Measurements from ENCODE around the gene ELFN1. TPM values are rescaled to one million over a fixed set of nuclear protein-coding genes. Genes with fewer than 3 reads are reported as not detected.

Gene ELFN1
- total RNA-seq, 1 donor, result 1.6 TPM

DNA sequence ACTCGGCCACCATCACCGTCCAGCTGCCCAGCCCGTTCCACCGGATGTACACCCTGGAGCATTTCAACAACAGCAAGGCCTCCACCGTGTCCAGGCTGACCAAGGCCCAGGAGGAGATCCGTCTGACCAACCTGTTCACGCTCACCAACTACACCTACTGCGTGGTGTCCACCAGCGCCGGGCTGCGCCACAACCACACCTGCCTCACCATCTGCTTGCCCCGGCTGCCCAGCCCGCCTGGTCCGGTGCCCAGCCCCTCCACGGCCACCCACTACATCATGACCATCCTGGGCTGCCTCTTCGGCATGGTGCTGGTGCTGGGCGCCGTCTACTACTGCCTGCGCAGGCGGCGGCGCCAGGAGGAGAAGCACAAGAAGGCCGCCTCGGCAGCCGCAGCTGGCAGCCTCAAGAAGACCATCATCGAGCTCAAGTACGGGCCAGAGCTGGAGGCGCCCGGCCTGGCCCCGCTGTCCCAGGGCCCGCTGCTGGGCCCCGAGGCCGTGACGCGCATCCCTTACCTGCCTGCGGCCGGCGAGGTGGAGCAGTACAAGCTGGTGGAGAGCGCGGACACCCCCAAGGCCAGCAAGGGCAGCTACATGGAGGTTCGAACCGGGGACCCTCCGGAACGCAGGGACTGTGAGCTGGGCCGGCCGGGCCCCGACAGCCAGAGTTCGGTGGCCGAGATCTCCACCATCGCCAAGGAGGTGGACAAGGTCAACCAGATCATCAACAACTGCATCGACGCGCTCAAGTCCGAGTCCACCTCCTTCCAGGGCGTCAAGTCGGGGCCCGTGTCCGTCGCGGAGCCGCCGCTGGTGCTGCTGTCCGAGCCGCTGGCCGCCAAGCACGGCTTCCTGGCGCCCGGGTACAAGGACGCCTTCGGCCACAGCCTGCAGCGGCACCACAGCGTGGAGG, 75.8 kb downstream of the ELFN1 start:
- TF ChIP-seq, protein P1, sequence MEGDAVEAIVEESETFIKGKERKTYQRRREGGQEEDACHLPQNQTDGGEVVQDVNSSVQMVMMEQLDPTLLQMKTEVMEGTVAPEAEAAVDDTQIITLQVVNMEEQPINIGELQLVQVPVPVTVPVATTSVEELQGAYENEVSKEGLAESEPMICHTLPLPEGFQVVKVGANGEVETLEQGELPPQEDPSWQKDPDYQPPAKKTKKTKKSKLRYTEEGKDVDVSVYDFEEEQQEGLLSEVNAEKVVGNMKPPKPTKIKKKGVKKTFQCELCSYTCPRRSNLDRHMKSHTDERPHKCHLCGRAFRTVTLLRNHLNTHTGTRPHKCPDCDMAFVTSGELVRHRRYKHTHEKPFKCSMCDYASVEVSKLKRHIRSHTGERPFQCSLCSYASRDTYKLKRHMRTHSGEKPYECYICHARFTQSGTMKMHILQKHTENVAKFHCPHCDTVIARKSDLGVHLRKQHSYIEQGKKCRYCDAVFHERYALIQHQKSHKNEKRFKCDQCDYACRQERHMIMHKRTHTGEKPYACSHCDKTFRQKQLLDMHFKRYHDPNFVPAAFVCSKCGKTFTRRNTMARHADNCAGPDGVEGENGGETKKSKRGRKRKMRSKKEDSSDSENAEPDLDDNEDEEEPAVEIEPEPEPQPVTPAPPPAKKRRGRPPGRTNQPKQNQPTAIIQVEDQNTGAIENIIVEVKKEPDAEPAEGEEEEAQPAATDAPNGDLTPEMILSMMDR (IDR thresholded peaks at IDR 0.05; ENCODE audit: insufficient read depth, low read length), result no peak
- DNase-seq (ENCODE audit: low read depth), result no peak
- no peak overlapping the region for H3K4me3 ChIP-seq (ENCODE audit: low read depth, low read length)

DNA sequence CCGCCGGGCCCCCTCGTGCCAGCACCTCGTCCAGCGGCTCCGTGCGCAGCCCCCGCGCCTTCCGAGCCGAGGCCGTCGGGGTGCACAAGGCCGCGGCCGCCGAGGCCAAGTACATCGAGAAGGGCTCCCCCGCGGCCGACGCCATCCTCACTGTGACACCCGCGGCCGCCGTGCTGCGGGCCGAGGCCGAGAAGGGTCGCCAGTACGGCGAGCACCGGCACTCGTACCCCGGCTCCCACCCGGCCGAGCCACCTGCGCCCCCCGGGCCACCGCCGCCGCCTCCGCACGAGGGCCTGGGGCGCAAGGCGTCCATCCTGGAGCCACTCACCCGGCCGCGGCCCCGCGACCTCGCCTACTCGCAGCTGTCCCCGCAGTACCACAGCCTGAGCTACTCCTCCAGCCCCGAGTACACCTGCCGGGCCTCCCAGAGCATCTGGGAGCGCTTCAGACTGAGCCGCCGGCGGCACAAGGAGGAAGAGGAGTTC, 76.5 kb downstream of the ELFN1 start:
- H3K4me3 ChIP-seq (ENCODE audit: low read depth, low read length), result no peak overlapping the region
- TF ChIP-seq, protein P1 (IDR thresholded peaks at IDR 0.05; ENCODE audit: insufficient read depth, low read length), result no peak
- DNase-seq (ENCODE audit: low read depth), result no peak

DNA sequence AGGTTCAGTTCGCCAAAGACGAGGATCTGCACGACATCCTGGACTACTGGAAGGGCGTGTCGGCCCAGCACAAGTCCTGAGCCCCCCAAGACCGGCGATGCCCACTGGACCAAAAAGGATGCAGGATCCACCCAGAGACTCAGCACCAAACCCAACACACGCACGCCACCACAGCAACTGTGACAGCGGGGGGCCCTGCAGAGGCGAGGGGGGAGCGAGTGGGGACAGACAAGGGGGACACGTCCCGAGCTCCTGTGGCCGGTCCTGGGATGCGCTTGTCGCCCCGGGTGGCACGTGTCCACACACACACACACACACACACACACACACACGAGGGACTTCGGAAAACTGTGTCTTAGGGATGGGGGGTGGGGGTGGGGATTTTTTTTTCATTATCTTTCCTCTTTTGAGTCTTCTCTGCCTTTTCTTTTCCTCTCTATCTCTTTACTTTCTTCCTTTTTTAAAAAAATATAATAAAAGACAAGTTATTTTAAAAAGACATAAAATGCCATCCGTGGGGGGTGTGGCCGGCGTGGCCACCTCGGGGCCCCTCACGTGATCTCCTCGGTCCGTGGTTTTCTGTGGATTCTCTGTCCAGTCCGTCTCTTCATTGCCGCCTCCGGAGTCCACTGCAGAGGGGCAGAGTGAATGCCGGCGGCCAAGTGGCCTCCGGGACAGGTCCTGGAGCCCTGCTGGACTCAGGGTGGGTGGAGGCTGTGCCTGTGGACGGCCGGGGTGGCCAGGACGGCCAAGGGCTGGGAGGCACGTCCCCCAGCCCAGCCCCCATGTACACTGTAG, 77.1 kb downstream of the ELFN1 start:
- H3K4me3 ChIP-seq (ENCODE audit: low read depth, low read length), result no peak overlapping the region
- no peak for DNase-seq (ENCODE audit: low read depth)
- TF ChIP-seq, protein P1 (IDR thresholded peaks at IDR 0.05; ENCODE audit: insufficient read depth, low read length), result no peak

DNA sequence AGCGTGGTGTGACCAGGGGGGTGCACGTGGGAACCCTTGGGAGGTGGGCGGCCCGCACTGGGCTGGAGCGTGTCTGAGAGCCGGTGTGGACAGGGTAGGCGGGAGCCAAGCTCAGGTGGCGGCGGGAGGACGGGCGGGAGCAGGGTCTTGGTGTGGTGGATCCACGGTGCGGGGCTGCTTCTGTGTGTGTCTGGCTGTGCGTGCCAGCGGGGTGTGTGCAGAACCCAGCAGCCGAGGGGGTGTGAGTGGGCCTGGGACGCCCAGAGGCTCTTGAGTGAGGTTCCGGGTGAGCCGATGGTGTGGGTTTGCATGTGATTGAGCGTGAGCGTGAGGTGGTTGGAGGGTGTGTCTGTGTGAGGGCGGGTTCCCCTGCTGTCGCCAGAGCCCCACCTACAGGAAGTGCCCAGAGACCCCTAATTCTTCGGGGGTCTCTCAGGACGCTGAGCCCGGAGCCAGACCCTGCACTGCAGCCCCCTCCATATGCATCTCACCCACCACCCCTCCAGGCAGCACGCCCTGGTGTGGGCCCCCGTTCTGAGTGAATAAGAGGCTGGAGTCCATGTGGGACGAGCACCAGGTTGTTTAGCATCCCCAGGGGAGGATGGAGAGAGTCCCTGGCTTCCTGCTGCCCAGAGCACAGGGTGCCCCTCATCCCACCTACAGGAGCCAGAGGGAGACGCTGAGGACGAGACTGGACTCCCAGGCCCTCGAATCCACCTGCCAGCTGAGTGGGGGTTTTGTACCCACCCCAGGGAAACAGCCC, 78.2 kb downstream of the ELFN1 start:
- TF ChIP-seq, protein P1 (IDR thresholded peaks at IDR 0.05; ENCODE audit: insufficient read depth, low read length), result no peak
- no peak for DNase-seq (ENCODE audit: low read depth)
- no peak overlapping the region for H3K4me3 ChIP-seq (ENCODE audit: low read depth, low read length)

DNA sequence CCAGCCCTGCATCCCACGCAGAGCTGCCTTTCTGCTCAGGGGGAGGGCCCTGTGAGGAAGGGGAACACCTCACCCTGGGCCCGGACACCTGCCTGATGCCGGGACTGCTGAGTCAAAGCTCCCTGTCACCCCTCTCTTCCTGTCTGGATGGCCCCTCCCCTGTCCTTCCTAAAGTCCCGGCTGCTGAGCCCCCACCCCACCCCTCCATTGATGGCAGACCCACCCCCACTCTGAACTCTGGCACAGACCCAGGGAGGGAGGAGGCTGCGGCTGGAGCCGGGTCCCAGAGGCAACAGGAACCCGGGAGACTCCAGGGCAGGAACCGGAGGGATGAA, 78.7 kb downstream of the ELFN1 start:
- H3K4me3 ChIP-seq (ENCODE audit: low read depth, low read length), result no peak overlapping the region
- TF ChIP-seq, protein P1 (IDR thresholded peaks at IDR 0.05; ENCODE audit: insufficient read depth, low read length), result no peak
- no peak for DNase-seq (ENCODE audit: low read depth)

DNA sequence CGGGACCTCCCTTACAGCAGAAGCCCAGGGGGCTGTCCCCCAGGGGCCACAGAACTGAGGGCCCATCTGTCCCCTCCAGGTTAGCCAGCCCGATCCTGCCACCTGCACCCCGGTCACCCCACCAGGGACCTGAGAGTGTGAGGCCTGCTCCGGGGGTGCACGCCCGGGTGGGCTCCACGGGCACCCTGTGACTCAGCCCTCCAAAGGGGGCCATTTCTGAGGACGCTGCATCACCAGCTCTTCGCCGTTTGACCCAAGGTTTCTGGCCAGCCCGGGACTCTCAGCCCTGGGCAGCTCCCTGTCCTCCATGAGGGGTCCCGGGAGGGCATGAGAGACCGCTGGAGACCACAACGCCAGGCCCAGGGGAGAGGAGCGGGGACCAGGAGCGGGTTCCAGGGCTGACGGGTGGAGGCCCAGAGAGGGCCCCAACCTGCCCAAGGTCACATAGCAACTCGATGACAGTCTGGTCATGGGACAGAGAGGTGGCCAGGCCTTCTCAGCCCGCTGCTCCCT, 79.3 kb downstream of the ELFN1 start:
- DNase-seq (ENCODE audit: low read depth), result no peak
- no peak overlapping the region for H3K4me3 ChIP-seq (ENCODE audit: low read depth, low read length)
- TF ChIP-seq, protein P1 (IDR thresholded peaks at IDR 0.05; ENCODE audit: insufficient read depth, low read length), result no peak
